HL-60/S4 treated with phorbol 12-myristate 13-acetate at 8.2 ng/mL for 4 days and 3 days (cell line): ENCODE results near the gene TXNRD3.

Experiments used
- in situ Hi-C: fragments of 300-500 bp; cut with MboI; formaldehyde crosslinking; loops from 2 replicates; pipeline ENCODE4 v1.15.0; 2022; ENCODE audit warnings: low sequenced_read_pairs

Gene TXNRD3

GRCh38 chr3:126557415-126557745 is 97.5 kb downstream of the TXNRD3 start:
- in situ Hi-C loops: no loop called here
